ENCODE data around the gene BMP6.

BMP6 gene

GRCh38 chr6:7833751-7834070 lies 107.8 kb downstream of the BMP6 start:
- DNase-seq: no peak

GRCh38 chr6:7836371-7837026 lies 110.6 kb downstream of the BMP6 start:
- DNase-seq: no peak

- DNase-seq: no peak
These were observed 116.0 kb downstream of the BMP6 start for GRCh38 chr6:7841781-7842468.

GRCh38 chr6:7846966-7847818 lies 121.3 kb downstream of the BMP6 start:
- DNase-seq: no peak

GRCh38 chr6:7848229-7848628 lies 122.3 kb downstream of the BMP6 start:
- no peak for DNase-seq

- no peak for DNase-seq
These were observed 125.9 kb downstream of the BMP6 start for GRCh38 chr6:7851780-7852179.

GRCh38 chr6:7859591-7859990 lies 133.7 kb downstream of the BMP6 start:
- DNase-seq: no peak

- DNase-seq: no peak
These were observed 139.9 kb downstream of the BMP6 start for GRCh38 chr6:7865781-7866180.

- DNase-seq: no peak
These were observed 140.6 kb downstream of the BMP6 start for GRCh38 chr6:7866526-7866925.

GRCh38 chr6:7868926-7869325 lies 143.0 kb downstream of the BMP6 start:
- no peak for DNase-seq

GRCh38 chr6:7878401-7878964 lies 152.6 kb downstream of the BMP6 start:
- DNase-seq: no peak

- no peak for DNase-seq
These were observed 153.1 kb downstream of the BMP6 start for GRCh38 chr6:7879043-7879442.

- no peak for DNase-seq
These were observed 153.7 kb downstream of the BMP6 start for GRCh38 chr6:7879579-7879978.

- no peak for DNase-seq
These were observed 154.2 kb downstream of the BMP6 start for GRCh38 chr6:7879980-7880717.

GRCh38 chr6:7880718-7881107 lies 154.8 kb downstream of the BMP6 start:
- DNase-seq: no peak

GRCh38 chr6:7881765-7882500 lies 156.0 kb downstream of the BMP6 start:
- no peak for DNase-seq

- DNase-seq: no peak
These were observed 156.8 kb downstream of the BMP6 start for GRCh38 chr6:7882505-7883257.

GRCh38 chr6:7883381-7883780 lies 157.5 kb downstream of the BMP6 start:
- no peak for DNase-seq

GRCh38 chr6:7886132-7886531 lies 160.2 kb downstream of the BMP6 start:
- DNase-seq: no peak

- DNase-seq: no peak
These were observed 161.5 kb downstream of the BMP6 start for GRCh38 chr6:7887278-7887991.
